HG03469 (cell line): ENCODE measurements around the gene TMEM167B.
"Not testable (repeated sequence)": the region's sequence is repeated elsewhere in the genome, so short reads cannot be mapped to it uniquely, and the experiment has no call there.

ENCODE experiments used
- ATAC-seq: cut with Tn5 transposase; IDR thresholded peaks from one replicate; pipeline ENCODE4 v1.9.1; 2021; ENCODE audit warnings: mild to moderate bottlenecking, moderate library complexity, moderate number of reproducible peaks; ENCODE audit not compliant: unreplicated experiment

The TMEM167B gene

DNA sequence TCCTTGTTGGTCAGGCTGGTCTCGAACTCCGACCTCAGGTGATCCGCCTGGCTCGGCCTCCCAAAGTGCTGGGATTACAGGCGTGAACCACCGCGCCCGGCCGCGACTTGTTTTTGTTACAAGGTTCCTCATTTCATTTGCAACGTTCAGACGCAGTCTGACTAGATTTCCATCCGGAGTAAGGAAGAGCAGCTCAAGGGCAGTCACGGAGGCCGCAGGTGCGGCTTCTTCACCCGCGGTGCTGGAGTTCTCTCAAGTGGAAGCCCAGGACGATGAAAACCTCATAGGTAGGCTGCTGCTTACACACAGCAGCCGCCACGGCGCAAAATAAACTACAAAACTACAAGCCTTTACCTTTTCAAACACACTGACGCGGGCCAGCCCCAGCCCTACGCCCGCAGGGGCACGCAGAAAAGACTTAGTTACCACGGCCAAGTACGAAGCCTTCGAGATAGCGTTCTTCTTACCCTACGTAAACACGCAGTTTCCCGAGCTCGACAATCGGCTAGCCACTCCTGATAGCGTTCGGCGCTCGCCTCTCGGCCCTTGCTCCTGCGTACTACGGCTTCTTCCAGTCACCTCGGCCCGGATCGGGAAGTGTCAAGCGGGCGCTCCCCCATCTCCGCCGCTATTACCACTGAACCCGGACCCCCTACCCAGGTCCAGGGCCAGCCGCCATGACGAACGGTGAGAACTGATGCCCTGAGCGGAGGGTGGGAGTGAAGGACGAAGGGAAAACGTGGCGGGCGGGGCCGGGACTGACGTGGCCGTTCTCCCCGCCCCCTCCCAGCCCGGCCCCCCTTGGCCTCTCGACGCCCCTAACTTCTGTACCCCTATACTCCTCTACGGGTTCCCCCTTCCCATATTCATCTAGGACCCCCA lies at the start of gene TMEM167B:
Gene TMEM167B, plus strand, starts transcription at position 569 of the 882 bp plus-strand sequence. Its CDS starts 109 bp downstream, at position 678.
- peak; percentile 85 for ATAC-seq

DNA sequence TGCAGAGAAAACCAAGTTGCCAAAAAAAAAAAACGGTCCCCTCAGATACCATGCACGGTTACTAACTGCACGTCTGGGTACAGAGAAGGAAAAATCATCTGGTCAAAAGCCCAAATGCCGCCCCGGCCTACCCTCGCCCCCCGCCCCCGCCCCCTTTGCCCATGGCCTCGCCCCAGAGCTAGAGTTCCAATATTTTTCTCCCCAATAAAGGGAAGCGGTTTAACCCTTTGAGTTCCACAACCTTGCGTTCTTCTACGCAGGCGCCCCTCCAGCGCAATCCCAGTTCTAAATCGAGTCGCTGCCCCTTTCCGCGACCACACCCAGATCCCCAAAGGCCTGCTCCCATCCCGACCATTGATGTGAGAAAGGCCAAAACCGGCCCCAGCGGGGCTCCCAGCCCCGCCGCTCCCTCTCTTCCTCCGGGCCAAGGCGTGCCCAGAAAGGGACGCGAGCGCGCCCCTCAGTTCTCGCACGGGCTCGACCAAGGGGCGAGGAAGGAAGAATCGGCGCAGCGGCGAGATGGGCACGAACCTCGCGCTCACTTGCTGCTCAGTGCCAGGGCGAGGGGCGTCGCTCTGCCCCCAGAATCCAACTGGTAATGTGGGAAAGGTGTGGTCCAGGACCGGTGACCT lies 49.5 kb upstream of the TMEM167B start:
- ATAC-seq = no peak

DNA sequence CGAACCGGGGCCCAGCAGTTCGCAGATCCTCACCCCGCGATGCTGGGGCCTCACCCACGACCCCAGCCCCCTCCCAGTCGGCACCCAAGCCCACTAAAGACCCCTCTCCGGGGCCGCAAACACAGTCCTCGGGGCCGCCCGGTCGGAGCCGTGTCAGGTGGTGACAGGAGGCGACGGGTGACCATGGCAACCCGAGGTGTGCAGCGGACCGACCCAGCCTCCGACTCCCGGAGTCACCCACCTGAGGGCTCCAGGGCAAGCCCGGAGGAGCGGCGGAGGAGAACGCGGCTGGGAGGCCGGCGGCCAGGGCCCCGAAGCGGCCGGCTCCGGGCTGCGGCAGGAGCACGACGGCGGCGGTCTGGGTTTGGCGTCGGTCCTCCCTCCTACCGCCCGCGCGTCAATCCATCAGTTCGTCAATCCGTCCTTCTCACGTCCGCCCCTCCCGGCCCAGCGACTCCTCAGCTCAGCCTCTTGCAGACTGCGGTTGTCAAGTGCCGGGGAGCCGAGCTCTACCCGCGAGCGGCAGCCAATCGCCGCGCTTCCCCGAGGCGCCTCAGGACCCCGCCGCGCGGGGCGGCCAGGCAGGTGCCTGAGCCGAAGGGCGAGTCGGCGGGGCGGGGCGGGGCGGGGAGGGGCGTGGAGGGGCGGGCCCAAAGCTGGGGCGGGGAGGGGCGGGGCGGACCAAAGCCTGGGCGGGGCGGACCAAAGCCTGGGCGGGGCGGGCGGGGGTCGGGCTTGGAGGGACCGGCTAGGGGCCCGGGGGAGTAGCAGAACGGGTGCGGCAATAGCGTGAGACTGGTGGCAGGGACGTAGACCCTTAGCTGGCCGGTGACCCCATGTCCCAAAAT lies 48.7 kb upstream of the TMEM167B start, which contains the start of gene WDR47:
Gene WDR47, minus strand, starts transcription at position 482 of the 848 bp plus-strand sequence. CDS start 18,590 bp downstream, outside the sequence.
- ATAC-seq = peak; percentile 89

DNA sequence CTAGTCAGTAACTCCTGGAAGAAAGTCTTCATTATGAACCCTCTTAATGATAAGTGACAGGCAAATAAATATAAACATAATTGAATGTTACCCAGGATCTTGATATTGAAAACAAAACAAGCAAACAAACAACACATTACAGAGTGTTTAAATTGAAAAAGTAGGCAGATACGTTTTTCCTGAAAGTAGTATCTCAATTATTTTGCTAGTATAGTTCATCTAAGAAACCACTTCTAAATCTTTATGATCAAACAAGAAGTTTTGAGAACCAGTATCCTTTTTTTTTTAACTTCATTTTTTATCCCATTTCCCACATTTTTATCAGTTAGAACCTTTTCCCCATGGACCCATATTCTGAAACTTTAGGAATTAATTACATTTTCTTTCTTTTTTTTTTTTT lies 45.0 kb upstream of the TMEM167B start:
- ATAC-seq = no peak

DNA sequence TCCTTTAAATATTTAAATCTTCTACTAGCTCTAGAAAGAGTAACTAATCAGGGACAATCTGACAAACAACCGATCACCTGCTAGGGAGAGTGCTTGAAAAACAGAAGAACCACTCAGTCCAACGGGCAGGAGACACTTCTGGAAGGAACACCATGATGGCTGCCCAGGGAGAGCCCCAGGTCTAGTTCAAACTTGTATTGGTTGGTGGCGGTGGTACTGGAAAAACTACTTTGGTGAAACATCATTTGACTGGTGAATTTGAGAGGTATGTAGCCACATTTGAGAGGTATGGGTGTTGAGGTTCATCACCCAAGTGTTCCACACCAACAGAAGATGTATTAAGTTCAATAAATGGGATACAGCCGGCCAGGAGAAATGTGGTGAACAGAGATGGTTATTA lies 43.9 kb upstream of the TMEM167B start:
- ATAC-seq = no peak

DNA sequence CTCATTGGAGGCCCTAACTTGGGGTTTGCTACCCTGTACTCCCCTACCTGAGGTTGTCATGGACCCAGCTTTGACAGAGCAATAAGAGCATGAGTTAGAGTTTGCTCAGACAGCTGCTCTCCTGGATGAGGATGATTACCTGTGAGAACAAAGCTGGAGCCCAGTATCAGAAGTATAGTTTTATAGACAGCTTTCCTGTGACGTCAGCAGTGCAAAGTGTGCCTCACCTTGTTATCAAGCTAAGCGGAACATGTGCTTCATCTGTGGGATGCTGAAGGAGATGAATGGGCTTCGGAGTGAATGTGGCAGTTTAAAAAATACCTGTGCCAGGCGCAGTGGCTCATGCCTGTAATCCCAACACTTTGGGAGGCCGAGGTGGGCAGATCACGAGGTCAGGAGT lies 43.2 kb upstream of the TMEM167B start:
- ATAC-seq = no peak

DNA sequence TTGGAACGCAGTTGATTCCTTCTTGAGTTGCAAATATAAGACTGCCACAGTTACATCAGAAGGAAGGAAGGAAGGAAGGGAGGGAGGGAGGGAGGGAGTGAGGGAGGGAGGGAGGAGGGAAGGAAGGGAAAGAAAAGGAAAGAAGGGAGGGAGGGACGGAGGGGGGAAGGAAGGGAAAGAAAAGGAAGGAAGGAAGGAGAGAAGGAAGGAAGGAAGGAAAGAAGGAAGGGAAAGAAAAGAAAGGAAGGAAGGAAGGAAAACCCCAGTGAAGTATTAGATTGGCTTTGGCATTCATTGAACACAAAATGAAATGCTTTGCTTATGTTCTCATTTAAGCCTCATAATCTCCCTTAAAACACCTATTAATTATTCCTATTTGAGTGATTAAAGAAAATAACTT lies 42.2 kb upstream of the TMEM167B start:
- no peak for ATAC-seq

DNA sequence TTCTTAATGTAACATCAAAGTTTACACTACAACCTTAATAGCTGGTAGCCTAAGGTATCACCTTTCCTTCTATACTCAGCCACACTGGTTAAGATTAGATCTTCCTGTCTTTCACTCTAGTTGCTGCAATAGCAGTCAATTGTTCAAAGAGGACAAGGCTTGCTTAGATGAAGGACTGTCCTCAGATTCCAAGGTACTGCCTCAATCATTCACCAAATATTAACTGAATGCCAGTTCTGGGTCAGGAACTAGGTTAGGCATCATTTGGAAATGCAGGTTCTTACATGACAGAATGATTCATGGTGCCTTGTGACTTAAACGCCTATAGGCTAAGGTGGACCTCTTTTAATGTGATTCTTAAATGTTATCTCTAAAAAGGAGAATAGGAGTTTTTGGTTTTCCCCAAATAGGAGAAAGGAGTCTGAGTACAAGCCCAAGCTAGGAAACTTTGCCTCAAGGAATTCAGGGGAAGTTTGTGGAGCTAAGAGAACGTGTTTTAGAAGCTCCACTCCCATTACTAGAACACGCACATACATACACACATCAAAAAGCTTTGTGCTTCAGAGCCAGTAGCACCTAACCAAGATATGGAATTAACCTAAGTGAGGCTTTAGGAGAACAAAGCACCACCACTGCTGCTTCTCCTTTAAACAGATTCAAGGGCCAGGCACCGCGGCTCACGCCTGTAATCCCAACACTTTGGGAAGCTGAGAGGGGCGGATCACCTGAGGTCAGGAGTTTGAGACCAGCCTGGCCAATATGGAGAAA lies 40.2 kb upstream of the TMEM167B start:
- ATAC-seq = no peak

DNA sequence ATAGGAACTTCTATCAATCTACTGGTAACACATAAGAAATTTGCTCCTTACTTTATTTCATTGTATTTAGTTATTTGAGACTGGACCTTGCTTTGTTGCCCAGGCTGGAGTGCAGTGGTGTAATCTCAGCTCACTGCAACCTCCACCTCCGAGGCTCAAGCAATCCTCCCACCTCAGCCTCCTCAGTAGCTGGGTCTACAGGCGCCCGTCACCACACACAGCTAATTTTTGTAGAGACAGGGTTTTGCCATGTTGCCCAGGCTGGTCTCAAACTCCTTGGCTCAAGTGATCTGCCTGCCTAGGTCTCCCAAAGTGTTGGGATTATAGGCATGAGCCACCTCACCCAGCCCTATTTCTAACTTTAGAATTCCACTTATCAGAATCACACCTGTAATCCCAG lies 38.4 kb upstream of the TMEM167B start:
- ATAC-seq = not testable (repeated sequence)

DNA sequence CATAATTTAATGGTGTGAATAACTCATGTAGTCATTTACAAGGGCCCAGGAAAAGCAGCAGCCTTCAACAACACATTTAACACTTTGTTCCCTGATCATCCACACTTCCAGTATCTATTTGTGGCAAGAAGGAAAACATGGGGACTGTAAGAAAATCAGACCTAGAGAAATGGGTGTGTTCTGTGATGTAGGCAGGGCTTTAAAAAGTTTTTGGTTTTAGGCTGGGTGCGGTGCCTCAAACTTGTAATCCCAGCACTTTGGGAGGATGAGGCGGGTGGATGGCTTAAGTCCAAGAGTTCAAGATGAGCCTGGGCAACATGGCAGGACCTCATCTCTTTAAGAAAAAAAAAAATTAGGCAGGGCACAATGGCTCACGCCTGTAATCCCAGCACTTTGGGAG lies 34.5 kb upstream of the TMEM167B start:
- ATAC-seq = no peak

DNA sequence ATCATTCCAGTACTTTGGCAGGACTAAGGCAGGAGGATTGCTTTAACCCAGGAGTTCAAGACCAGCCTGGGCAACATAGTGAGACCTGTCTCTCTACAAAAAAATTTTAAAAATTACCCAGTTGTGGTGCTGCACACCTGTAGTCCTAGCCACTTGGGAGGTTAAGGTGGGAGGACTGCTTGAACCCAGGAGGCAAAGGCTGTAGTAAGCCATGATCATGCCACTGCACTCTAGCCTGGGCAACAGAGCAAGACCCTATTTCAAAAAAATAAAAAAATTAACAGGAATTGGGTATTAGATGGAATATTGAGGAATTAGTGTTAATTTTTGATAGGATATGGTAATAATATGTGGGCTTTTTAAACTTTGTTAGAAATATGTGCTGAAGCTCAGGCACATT lies 31.5 kb upstream of the TMEM167B start:
- ATAC-seq = no peak

DNA sequence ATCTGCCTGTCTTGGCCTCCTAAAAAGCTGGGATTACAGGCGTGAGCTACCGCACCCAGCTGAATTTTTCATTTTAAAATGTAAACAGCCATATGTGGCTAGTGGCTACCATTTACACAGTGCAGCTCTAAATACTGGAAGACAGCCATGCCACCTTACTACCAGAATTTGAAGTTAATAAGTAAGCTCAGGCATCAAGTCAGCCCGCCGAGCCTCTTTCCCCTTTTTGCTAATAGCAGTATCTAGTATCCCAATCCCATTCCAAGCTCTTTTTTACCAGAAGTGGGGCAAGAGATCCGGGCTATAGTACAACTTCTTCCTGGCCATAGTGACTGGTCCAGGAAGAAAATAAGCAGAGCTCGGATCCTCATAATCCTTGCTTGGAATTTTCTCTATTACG lies 29.9 kb upstream of the TMEM167B start:
- ATAC-seq = no peak

DNA sequence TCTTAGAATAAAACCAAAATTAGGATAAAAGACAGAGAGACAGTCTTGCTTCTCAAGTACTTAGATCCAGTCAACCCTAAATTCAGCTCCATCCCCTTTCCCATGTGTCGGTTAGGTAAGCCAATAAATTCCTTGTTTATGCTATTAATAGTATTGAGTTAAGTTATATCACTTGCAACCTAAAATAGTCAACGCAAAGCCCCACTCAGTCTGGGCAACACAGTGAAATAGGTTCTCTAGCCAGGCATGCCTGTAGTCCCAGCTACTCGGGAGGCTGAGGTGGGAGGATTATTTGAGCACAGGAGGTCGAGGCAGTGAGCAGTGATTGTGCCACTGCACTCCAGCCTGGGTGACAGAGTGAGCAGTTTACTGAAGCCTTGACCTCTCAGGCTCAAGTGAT lies 29.4 kb upstream of the TMEM167B start:
- ATAC-seq = no peak

DNA sequence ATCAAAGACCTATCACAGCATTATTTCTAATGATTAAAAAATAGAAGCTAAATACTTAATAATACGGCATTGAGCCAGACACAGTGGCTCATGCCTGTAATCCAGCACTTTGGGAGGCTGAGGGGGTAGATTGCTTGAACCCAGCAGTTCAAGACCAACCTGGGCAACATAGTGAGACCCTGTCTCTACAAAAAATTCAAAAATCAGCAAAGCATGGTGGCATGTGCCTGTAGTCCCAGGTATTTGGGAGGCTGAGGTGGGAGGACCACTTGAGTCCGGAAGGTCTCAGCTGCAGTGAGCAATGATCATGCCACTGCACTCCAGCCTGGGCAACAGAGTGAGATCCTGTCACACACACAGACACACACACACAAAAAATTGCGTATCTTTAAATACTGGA lies 25.4 kb upstream of the TMEM167B start:
- no peak for ATAC-seq

DNA sequence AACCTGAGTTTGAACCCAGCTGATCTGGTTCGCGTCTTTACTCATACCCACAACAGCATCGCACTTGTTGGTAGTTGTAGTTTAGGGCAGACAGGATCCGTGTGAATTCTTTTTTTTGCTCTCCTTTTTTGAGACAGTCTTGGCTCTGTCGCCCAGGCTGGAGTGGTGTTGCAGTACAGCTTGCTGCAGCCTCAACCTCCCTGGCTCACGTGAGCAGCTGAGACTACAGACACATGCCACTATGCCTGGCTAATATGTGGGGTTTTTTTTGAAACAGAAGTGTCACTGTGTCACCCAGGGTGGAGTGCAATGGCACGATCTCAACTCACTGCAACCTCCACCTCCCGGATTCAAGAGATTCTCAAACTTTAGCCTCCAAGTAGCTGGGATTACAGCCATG lies 22.7 kb upstream of the TMEM167B start:
- ATAC-seq = no peak

DNA sequence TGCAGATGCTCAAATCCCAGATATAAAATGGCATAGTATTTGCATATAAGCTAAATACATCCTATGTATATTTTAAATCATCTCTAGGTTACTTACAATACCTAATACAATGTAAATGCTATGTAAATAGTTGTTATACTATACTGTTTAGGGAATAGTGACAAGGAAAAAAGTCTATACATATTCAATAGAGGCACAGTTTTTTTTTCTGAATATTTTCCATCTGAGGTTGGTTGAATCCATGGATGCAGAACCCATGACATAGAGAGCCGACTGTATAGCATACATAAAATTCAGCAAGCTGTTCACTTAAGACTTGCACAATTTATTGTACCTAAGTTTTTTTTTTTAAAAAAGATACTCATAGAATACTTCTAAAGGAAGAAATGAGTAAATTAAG lies 21.3 kb upstream of the TMEM167B start:
- no peak for ATAC-seq

DNA sequence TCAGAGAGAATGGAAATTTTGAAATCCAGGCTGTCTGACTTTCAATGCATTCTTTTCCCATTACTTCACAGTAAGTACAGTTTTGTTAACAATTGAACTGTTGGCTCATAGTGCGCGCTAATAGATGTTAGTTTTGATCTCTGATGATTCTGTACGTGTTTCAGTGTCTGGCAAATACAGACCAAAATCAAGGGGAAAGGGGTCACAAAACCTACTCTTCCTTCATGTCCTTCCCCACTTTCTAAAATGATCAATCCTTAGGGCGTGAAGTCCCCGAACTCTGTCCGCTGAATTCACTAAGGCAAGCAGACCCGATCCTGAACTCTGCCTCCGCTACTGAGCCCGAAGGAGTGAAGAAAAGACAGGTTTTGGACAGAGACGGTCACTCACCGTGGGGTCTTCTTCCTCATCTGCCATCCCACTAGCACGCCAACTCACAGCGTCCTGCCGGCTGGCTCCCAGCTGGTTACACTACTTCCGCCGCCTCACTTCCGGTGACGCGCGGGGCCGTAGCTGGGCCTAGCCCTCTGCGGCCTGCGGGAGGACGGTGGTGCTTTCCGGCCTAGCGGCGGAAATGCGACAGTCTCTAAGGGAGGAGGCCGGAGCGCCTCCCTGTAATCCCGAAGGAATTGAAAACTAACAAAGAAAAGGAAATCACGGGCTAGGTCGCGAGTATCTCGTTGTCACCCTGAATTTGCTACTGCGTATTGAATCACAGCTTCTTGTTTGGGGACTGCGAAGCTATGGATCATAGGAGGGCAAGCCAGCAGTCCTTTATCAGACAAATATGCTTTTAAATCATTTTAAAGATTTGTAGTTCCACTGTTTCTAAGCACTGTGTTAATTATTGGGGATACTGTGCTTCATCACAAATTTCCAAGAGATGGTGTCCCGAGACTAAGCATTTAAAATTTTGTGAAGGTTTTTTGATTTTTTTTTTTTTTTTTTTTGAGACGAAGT lies 14.8 kb upstream of the TMEM167B start, which contains the start of gene TAF13:
Gene TAF13, minus strand, starts transcription at position 473 of the 960 bp plus-strand sequence. Its CDS starts 56 bp downstream, at position 417.
- peak; percentile 99 for ATAC-seq

DNA sequence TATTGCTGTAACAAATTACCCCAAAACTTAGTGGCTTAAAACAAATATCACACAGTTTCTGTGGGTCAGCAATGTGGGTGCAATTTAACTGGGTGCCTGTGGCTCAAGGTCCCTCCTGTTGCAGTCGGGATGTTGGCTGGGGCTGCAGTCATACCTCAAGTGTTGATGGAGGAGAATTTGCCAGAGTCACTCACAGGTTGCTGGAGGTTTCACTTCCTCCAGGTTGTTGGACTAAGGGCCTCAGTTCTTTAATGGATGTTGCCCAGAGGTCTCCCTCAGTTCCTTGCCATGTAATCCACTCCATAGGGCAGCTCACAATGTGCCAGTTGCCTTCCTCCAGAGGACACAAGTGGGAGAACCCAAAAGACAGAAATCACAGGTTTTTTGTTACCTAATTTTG lies 12.2 kb upstream of the TMEM167B start:
- ATAC-seq = no peak

DNA sequence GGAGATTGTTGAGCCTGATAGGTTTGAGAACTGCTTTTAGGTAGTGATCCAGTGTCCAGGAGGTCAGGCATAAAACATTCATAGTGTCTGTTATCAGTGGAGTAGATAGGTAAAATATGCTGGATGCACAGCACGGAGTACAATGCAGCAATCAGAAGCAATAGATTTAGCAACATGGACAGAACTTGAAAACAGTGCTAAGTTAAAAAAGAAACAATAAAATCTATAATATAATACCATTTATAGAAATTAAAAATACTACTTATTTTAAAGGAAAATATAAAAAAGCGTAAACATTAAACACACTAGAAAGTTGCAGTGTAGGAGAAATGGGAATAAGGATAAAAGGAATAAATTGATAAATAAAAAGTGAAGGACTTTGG lies 11.3 kb upstream of the TMEM167B start:
- no peak for ATAC-seq
